H7 (cell line): ENCODE measurements around the gene HOGA1. TPM values are rescaled to one million over a fixed set of nuclear protein-coding genes. Genes with fewer than 3 reads are reported as not detected.
"Not testable (repeated sequence)": the region's sequence is repeated elsewhere in the genome, so short reads cannot be mapped to it uniquely, and the experiment has no call there.

Experiments used
- DNase-seq: peaks from one replicate; pipeline ENCODE4 v3.0.0; 2012
- H3K27me3 ChIP-seq: 2 replicates; pipeline ENCODE4 v1.6.0; 2011; ENCODE audit warnings: mild to moderate bottlenecking, low read length; ENCODE audit not compliant: control insufficient read depth, insufficient read depth
- H3K36me3 ChIP-seq: replicated peaks from 2 replicates; pipeline ENCODE4 v1.5.1; 2011; ENCODE audit warnings: low read length; ENCODE audit not compliant: control insufficient read depth, insufficient read depth
- H3K4me3 ChIP-seq: 2 replicates; pipeline ENCODE4 v1.5.1; 2011; ENCODE audit warnings: low read depth, mild to moderate bottlenecking, control low read depth, low read length, moderate library complexity; ENCODE audit not compliant: insufficient read depth
- total RNA-seq: library from RNA; depleted of rRNA; stranded (reverse); fragments of >200 nt; shearing (Covaris generic); gene quantifications from 2 replicates; pipeline ENCODE4 v1.2.3, GENCODE V29; 2014

The HOGA1 gene
- total RNA-seq, 1 experiment from 2014 or later: not detected

GRCh38 chr10:97567891-97568290 lies 16.3 kb upstream of the HOGA1 start:
- Histone ChIP-seq H3K4me3 (no peak overlapping the region), H3K36me3 (peaks cover 2% of the 10 kb centered on the region), H3K27me3 (no peaks in the 10 kb centered on the region)
- DNase-seq: peak; percentile 38

- H3K4me3 ChIP-seq: no peak overlapping the region
- H3K27me3 ChIP-seq: no peaks in the 10 kb centered on the region
- DNase-seq: peak; percentile 22
- H3K36me3 ChIP-seq: peaks cover 2% of the 10 kb centered on the region
Measured at GRCh38 chr10:97570146-97570788, 13.9 kb upstream of the HOGA1 start.

GRCh38 chr10:97570789-97571471 lies 13.3 kb upstream of the HOGA1 start:
- Histone ChIP-seq H3K4me3 (no peak overlapping the region), H3K36me3 (peaks cover 2% of the 10 kb centered on the region), H3K27me3 (no peaks in the 10 kb centered on the region)
- DNase-seq: peak; percentile 25

- H3K4me3 ChIP-seq: no peak overlapping the region
- no peaks in the 10 kb centered on the region for H3K27me3 ChIP-seq
- H3K36me3 ChIP-seq: peaks cover 2% of the 10 kb centered on the region
- DNase-seq: peak; percentile 19
Measured at GRCh38 chr10:97571622-97572021, 12.6 kb upstream of the HOGA1 start.

- Histone ChIP-seq H3K4me3 (no peak within 1 kb of the TSS), H3K36me3 (peaks cover 2% of the 10 kb centered on the region), H3K27me3 (no peaks in the 10 kb centered on the region)
- peak; percentile 93 for DNase-seq
Measured at GRCh38 chr10:97572214-97572989, 11.8 kb upstream of the HOGA1 start, which contains the start of gene ANKRD2. Gene ANKRD2, plus strand, starts transcription at chr10:97572779. Its CDS starts 10 bp downstream, at chr10:97572789.

- no peak for DNase-seq
- H3K4me3 ChIP-seq: no peak overlapping the region
- H3K36me3 ChIP-seq: peaks cover 2% of the 10 kb centered on the region
- H3K27me3 ChIP-seq: no peaks in the 10 kb centered on the region
Measured at GRCh38 chr10:97573021-97573420, 11.2 kb upstream of the HOGA1 start.

GRCh38 chr10:97573672-97574071 lies 10.5 kb upstream of the HOGA1 start:
- Histone ChIP-seq H3K27me3 (no peaks in the 10 kb centered on the region), H3K4me3 (no peak overlapping the region), H3K36me3 (no peaks in the 10 kb centered on the region; the same call in none of the 2 replicates)
- no peak for DNase-seq

GRCh38 chr10:97574374-97575126 lies 9.6 kb upstream of the HOGA1 start:
- Histone ChIP-seq H3K36me3 (no peaks in the 10 kb centered on the region; the same call in 1 of the 2 replicates), H3K27me3 (no peaks in the 10 kb centered on the region), H3K4me3 (no peak overlapping the region)
- DNase-seq: peak; percentile 59

- H3K36me3 ChIP-seq: no peaks in the 10 kb centered on the region; the same call in 1 of the 2 replicates
- H3K4me3 ChIP-seq: no peak overlapping the region
- peak; percentile 50 for DNase-seq
- no peaks in the 10 kb centered on the region for H3K27me3 ChIP-seq
Measured at GRCh38 chr10:97575127-97575668, 9.0 kb upstream of the HOGA1 start.

- DNase-seq, H3K4me3 ChIP-seq, H3K27me3 ChIP-seq, H3K36me3 ChIP-seq: not testable (repeated sequence)
Measured at GRCh38 chr10:97576487-97576886, 7.7 kb upstream of the HOGA1 start.

- H3K4me3 ChIP-seq: no peak overlapping the region
- no peaks in the 10 kb centered on the region for H3K36me3 ChIP-seq
- H3K27me3 ChIP-seq: no peaks in the 10 kb centered on the region
- peak; percentile 55 for DNase-seq
Measured at GRCh38 chr10:97577701-97578100, 6.5 kb upstream of the HOGA1 start.

GRCh38 chr10:97578171-97578844 lies 5.9 kb upstream of the HOGA1 start:
- Histone ChIP-seq H3K36me3 (no peaks in the 10 kb centered on the region), H3K4me3 (no peak overlapping the region), H3K27me3 (no peaks in the 10 kb centered on the region)
- peak; percentile 64 for DNase-seq

- DNase-seq: peak; percentile 32
- no peaks in the 10 kb centered on the region for H3K27me3 ChIP-seq
- no peak overlapping the region for H3K4me3 ChIP-seq
- no peaks in the 10 kb centered on the region for H3K36me3 ChIP-seq
Measured at GRCh38 chr10:97580421-97581367, 3.5 kb upstream of the HOGA1 start.
